WTC11 (cell line): Measurements from ENCODE around the gene ARHGEF28. TPM values are rescaled to one million over a fixed set of nuclear protein-coding genes. Genes with fewer than 3 reads are reported as not detected.
A peak's percentile ranks its signal among the peaks of the same experiment; 100 is the strongest.

Experiments
- ATAC-seq: fragments of 200-7000 bp; cut with Tn5 transposase; 2 replicates; pipeline ENCODE4 v1.10.0; 2021; ENCODE audit warnings: mild to moderate bottlenecking, moderate library complexity
- CTCF ChIA-PET: fragments of 300-600 bp; sonication (Branson Sonifier 250); formaldehyde crosslinking; loops from one replicate; lab custom pipeline; 2021; ENCODE audit warnings: antibody characterized with exemption; lab: Charles Lee
- POLR2A ChIA-PET: fragments of 350-600 bp; sonication (Branson Sonifier 250); formaldehyde crosslinking; loops from one replicate; lab custom pipeline; 2021; ENCODE audit warnings: antibody characterized with exemption; lab: Charles Lee
- DNase-seq: peaks from one replicate; pipeline ENCODE4 v3.0.0; 2021; ENCODE audit warnings: low spot score
- H3K27ac Mint-ChIP-seq: 2 replicates; pipeline ENCODE4 v1.8.0; 2021; ENCODE audit warnings: mixed read lengths
- H3K27me3 Mint-ChIP-seq: 2 replicates; pipeline ENCODE4 v1.8.0; 2021; ENCODE audit warnings: low read depth, mild to moderate bottlenecking, moderate library complexity, mixed read lengths
- H3K36me3 Mint-ChIP-seq: 2 replicates; pipeline ENCODE4 v1.8.0; 2021; ENCODE audit warnings: mixed read lengths
- H3K4me1 Mint-ChIP-seq: 2 replicates; pipeline ENCODE4 v1.8.0; 2022; ENCODE audit warnings: mixed read lengths
- H3K4me3 Mint-ChIP-seq: 2 replicates; pipeline ENCODE4 v1.8.0; 2021; ENCODE audit warnings: mild to moderate bottlenecking, moderate library complexity, mixed read lengths
- H3K9me3 Mint-ChIP-seq: 2 replicates; pipeline ENCODE4 v1.8.0; 2021; ENCODE audit warnings: mixed read lengths
- CBFB ChIP-seq: sonication (generic); formaldehyde crosslinking; IDR thresholded peaks from 2 replicates; pipeline ENCODE4 v1.8.1; 2022; ENCODE audit warnings: mild to moderate bottlenecking, low read depth, missing genetic modification reagents
- FOXP1 ChIP-seq: sonication (generic); formaldehyde crosslinking; IDR thresholded peaks from 2 replicates; pipeline ENCODE4 v1.8.0; 2022; ENCODE audit warnings: missing genetic modification reagents, mild to moderate bottlenecking, moderate library complexity, borderline replicate concordance
- MYBL2 ChIP-seq: sonication (generic); formaldehyde crosslinking; IDR thresholded peaks from 2 replicates; pipeline ENCODE4 v1.8.1; 2023; ENCODE audit warnings: mild to moderate bottlenecking, moderate library complexity, missing genetic modification reagents
- NR1H2 ChIP-seq: sonication (generic); formaldehyde crosslinking; IDR thresholded peaks from 2 replicates; pipeline ENCODE4 v1.9.0; 2021; ENCODE audit warnings: mild to moderate bottlenecking, moderate library complexity, missing genetic modification reagents
- SMAD3 ChIP-seq: sonication (generic); formaldehyde crosslinking; IDR thresholded peaks from 2 replicates; pipeline ENCODE4 v1.8.0; 2022; ENCODE audit warnings: missing genetic modification reagents, mild to moderate bottlenecking, borderline replicate concordance
- SMAD4 ChIP-seq: sonication (generic); formaldehyde crosslinking; IDR thresholded peaks from 2 replicates; pipeline ENCODE4 v1.8.0; 2022; ENCODE audit warnings: mild to moderate bottlenecking, missing genetic modification reagents
- ZNF232 ChIP-seq: sonication (generic); formaldehyde crosslinking; IDR thresholded peaks from 2 replicates; pipeline ENCODE4 v1.8.0; 2022; ENCODE audit warnings: mild to moderate bottlenecking, missing genetic modification reagents
- total RNA-seq: library from RNA; stranded (reverse); gene quantifications from 3 replicates; pipeline ENCODE4 v1.2.3, GENCODE V29; 2021
- TF ChIP-seq, protein P1 (sequence below): sonication (generic); formaldehyde crosslinking; IDR thresholded peaks from 2 replicates; pipeline ENCODE4 v1.8.1; 2023; ENCODE audit warnings: mild to moderate bottlenecking, missing genetic modification reagents
- TF ChIP-seq, protein P2 (sequence below): fragments of 200-600 bp; IDR thresholded peaks from 2 replicates; pipeline ENCODE4 v1.8.0; 2022; ENCODE audit warnings: antibody characterized with exemption
- TF ChIP-seq, protein P3 (sequence below): sonication (generic); formaldehyde crosslinking; IDR thresholded peaks from 2 replicates; pipeline ENCODE4 v1.8.0; 2022; ENCODE audit warnings: mild to moderate bottlenecking, missing genetic modification reagents
- TF ChIP-seq, protein P4 (sequence below): sonication (generic); formaldehyde crosslinking; IDR thresholded peaks from 2 replicates; pipeline ENCODE4 v1.8.1; 2022; ENCODE audit warnings: missing genetic modification reagents, borderline replicate concordance
- TF ChIP-seq, protein P5 (sequence below): sonication (generic); formaldehyde crosslinking; IDR thresholded peaks from 2 replicates; pipeline ENCODE4 v1.8.0; 2022; ENCODE audit warnings: mild to moderate bottlenecking, missing genetic modification reagents
- TF ChIP-seq, protein P6 (sequence below): sonication (generic); formaldehyde crosslinking; IDR thresholded peaks from 2 replicates; pipeline ENCODE4 v1.8.1; 2023; ENCODE audit warnings: mild to moderate bottlenecking, missing genetic modification reagents, borderline replicate concordance
- TF ChIP-seq, protein P7 (sequence below): fragments of 250-450 bp; sonication (Bioruptor Pico); IDR thresholded peaks from 2 replicates; pipeline ENCODE4 v1.9.0; 2021; ENCODE audit warnings: mild to moderate bottlenecking
- TF ChIP-seq, protein P8 (sequence below): sonication (generic); formaldehyde crosslinking; IDR thresholded peaks from 2 replicates; pipeline ENCODE4 v1.8.0; 2022; ENCODE audit warnings: mild to moderate bottlenecking, missing genetic modification reagents

Gene ARHGEF28
- total RNA-seq, 1 experiment from 2014 or later = 0.96 TPM

DNA sequence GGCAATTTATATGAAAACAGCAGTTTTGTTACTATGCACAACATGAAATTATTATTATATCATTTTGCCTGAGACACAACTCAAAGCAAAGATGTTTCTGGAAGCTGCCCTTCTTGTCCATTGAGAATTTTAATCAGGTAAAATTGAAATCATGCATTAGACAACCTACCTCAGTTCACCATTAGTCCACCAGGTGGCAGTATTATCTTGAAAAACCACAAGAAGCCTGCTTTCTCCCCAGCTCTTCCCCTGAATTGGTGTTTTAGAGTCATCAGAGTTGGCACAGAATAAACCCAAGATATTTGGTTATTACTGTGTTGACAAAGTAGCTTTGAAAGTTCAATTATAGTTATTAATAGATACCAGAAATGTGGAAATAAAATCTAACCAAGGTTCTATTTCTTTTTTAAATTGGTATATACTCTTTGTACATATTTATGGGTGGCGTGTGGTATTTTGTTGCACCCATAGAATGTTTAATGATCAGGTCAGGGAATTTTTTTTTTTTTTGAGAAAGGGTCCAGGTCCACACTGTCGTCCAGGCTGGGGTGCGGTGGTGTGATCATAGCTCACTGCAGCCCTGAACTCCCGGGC, 34.8 kb upstream of the ARHGEF28 start:
- CTCF ChIA-PET = interaction anchor here (0.7 to 5.2 kb wide), 27 partner anchors 9 to 222 kb away, joined by 3 to 84 read pairs (median 4); partner anchors contain the start of genes ANKRA2 and UTP15
- H3K9me3 Mint-ChIP-seq = no peaks in the 10 kb centered on the region
- DNase-seq (peak; percentile 14), ATAC-seq (peak; percentile 74)
- H3K27me3 Mint-ChIP-seq = no peaks in the 10 kb centered on the region
- TF ChIP-seq, protein P1, sequence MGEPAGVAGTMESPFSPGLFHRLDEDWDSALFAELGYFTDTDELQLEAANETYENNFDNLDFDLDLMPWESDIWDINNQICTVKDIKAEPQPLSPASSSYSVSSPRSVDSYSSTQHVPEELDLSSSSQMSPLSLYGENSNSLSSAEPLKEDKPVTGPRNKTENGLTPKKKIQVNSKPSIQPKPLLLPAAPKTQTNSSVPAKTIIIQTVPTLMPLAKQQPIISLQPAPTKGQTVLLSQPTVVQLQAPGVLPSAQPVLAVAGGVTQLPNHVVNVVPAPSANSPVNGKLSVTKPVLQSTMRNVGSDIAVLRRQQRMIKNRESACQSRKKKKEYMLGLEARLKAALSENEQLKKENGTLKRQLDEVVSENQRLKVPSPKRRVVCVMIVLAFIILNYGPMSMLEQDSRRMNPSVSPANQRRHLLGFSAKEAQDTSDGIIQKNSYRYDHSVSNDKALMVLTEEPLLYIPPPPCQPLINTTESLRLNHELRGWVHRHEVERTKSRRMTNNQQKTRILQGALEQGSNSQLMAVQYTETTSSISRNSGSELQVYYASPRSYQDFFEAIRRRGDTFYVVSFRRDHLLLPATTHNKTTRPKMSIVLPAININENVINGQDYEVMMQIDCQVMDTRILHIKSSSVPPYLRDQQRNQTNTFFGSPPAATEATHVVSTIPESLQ (CRISPR knock-in tag) = no peak
- TF ChIP-seq, protein P2, sequence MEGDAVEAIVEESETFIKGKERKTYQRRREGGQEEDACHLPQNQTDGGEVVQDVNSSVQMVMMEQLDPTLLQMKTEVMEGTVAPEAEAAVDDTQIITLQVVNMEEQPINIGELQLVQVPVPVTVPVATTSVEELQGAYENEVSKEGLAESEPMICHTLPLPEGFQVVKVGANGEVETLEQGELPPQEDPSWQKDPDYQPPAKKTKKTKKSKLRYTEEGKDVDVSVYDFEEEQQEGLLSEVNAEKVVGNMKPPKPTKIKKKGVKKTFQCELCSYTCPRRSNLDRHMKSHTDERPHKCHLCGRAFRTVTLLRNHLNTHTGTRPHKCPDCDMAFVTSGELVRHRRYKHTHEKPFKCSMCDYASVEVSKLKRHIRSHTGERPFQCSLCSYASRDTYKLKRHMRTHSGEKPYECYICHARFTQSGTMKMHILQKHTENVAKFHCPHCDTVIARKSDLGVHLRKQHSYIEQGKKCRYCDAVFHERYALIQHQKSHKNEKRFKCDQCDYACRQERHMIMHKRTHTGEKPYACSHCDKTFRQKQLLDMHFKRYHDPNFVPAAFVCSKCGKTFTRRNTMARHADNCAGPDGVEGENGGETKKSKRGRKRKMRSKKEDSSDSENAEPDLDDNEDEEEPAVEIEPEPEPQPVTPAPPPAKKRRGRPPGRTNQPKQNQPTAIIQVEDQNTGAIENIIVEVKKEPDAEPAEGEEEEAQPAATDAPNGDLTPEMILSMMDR = peak; percentile 64
- TF ChIP-seq, all 79 proteins: peak for 1
- POLR2A ChIA-PET = interaction anchor here (0.5 to 0.7 kb wide), 2 partner anchors 15 to 39 kb away, joined by 3 to 4 read pairs; no protein-coding TSS in a partner anchor
- H3K4me1 Mint-ChIP-seq = no peaks in the 10 kb centered on the region
- H3K27ac Mint-ChIP-seq = no peak overlapping the region
- no peaks in the 10 kb centered on the region for H3K36me3 Mint-ChIP-seq
- H3K4me3 Mint-ChIP-seq = no peak overlapping the region

DNA sequence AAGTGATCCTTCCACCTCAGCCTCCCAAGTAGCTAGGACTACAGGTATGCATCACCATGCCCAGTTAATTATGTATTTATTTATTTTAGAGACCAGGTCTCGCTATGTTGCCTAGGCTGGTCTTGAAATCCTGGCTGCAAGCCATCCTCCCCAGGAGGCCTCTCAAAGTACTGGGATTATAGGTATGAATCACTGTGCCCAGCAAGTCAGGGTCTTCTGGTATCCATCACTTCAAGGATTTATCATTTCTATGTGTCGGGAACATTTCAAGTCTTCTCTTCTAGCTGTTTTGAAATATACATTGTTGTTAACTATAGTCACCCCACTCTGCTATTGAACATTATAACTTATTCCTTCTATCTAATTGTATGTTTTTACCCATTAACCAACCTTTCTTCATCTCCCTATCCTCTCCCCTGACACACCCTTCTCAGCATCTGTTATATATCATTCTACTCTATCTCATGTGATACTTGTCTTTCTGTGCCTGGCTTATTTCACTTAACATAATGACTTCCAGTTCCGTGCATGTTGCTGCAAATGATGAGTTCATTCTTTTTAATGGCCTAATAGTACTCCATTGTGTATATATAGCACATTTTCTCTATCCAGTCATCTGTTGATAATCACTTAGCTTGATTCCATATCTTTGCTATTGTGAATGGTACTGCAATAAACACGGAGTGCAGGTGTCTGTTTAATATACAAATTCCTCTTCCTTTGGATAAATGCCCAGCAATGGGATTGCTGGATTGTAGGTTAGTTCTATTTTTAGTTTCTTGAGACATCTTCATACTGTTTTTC, 34.1 kb upstream of the ARHGEF28 start:
- ATAC-seq = no peak
- CTCF ChIA-PET = interaction anchor here (0.7 to 5.2 kb wide), 18 partner anchors 11 to 221 kb away, joined by 3 to 84 read pairs (median 4); partner anchors contain the start of genes ANKRA2 and UTP15
- no peaks in the 10 kb centered on the region for H3K27me3 Mint-ChIP-seq
- H3K36me3 Mint-ChIP-seq = no peaks in the 10 kb centered on the region
- POLR2A ChIA-PET = interaction anchor here (0.7 kb wide), 1 partner anchor 40 kb away, joined by 4 read pairs; no protein-coding TSS in a partner anchor
- no peak overlapping the region for H3K4me3 Mint-ChIP-seq
- no peak for DNase-seq
- H3K27ac Mint-ChIP-seq = no peak overlapping the region
- no peaks in the 10 kb centered on the region for H3K9me3 Mint-ChIP-seq
- H3K4me1 Mint-ChIP-seq = no peaks in the 10 kb centered on the region
- TF ChIP-seq, protein P3, sequence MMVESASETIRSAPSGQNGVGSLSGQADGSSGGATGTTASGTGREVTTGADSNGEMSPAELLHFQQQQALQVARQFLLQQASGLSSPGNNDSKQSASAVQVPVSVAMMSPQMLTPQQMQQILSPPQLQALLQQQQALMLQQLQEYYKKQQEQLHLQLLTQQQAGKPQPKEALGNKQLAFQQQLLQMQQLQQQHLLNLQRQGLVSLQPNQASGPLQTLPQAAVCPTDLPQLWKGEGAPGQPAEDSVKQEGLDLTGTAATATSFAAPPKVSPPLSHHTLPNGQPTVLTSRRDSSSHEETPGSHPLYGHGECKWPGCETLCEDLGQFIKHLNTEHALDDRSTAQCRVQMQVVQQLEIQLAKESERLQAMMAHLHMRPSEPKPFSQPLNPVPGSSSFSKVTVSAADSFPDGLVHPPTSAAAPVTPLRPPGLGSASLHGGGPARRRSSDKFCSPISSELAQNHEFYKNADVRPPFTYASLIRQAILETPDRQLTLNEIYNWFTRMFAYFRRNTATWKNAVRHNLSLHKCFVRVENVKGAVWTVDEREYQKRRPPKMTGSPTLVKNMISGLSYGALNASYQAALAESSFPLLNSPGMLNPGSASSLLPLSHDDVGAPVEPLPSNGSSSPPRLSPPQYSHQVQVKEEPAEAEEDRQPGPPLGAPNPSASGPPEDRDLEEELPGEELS = no peak
- TF ChIP-seq SMAD3 (CRISPR knock-in tag) = no peak
- TF ChIP-seq FOXP1 (CRISPR knock-in tag) = no peak
- TF ChIP-seq, protein P4, sequence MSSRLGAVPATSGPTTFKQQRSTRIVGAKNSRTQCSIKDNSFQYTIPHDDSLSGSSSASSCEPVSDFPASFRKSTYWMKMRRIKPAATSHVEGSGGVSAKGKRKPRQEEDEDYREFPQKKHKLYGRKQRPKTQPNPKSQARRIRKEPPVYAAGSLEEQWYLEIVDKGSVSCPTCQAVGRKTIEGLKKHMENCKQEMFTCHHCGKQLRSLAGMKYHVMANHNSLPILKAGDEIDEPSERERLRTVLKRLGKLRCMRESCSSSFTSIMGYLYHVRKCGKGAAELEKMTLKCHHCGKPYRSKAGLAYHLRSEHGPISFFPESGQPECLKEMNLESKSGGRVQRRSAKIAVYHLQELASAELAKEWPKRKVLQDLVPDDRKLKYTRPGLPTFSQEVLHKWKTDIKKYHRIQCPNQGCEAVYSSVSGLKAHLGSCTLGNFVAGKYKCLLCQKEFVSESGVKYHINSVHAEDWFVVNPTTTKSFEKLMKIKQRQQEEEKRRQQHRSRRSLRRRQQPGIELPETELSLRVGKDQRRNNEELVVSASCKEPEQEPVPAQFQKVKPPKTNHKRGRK (CRISPR knock-in tag) = no peak
- TF ChIP-seq CBFB (CRISPR knock-in tag) = no peak
- TF ChIP-seq, protein P5, sequence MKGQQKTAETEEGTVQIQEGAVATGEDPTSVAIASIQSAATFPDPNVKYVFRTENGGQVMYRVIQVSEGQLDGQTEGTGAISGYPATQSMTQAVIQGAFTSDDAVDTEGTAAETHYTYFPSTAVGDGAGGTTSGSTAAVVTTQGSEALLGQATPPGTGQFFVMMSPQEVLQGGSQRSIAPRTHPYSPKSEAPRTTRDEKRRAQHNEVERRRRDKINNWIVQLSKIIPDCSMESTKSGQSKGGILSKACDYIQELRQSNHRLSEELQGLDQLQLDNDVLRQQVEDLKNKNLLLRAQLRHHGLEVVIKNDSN (CRISPR knock-in tag) = no peak
- TF ChIP-seq, protein P6, sequence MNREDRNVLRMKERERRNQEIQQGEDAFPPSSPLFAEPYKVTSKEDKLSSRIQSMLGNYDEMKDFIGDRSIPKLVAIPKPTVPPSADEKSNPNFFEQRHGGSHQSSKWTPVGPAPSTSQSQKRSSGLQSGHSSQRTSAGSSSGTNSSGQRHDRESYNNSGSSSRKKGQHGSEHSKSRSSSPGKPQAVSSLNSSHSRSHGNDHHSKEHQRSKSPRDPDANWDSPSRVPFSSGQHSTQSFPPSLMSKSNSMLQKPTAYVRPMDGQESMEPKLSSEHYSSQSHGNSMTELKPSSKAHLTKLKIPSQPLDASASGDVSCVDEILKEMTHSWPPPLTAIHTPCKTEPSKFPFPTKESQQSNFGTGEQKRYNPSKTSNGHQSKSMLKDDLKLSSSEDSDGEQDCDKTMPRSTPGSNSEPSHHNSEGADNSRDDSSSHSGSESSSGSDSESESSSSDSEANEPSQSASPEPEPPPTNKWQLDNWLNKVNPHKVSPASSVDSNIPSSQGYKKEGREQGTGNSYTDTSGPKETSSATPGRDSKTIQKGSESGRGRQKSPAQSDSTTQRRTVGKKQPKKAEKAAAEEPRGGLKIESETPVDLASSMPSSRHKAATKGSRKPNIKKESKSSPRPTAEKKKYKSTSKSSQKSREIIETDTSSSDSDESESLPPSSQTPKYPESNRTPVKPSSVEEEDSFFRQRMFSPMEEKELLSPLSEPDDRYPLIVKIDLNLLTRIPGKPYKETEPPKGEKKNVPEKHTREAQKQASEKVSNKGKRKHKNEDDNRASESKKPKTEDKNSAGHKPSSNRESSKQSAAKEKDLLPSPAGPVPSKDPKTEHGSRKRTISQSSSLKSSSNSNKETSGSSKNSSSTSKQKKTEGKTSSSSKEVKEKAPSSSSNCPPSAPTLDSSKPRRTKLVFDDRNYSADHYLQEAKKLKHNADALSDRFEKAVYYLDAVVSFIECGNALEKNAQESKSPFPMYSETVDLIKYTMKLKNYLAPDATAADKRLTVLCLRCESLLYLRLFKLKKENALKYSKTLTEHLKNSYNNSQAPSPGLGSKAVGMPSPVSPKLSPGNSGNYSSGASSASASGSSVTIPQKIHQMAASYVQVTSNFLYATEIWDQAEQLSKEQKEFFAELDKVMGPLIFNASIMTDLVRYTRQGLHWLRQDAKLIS (CRISPR knock-in tag) = no peak
- TF ChIP-seq, protein P7, sequence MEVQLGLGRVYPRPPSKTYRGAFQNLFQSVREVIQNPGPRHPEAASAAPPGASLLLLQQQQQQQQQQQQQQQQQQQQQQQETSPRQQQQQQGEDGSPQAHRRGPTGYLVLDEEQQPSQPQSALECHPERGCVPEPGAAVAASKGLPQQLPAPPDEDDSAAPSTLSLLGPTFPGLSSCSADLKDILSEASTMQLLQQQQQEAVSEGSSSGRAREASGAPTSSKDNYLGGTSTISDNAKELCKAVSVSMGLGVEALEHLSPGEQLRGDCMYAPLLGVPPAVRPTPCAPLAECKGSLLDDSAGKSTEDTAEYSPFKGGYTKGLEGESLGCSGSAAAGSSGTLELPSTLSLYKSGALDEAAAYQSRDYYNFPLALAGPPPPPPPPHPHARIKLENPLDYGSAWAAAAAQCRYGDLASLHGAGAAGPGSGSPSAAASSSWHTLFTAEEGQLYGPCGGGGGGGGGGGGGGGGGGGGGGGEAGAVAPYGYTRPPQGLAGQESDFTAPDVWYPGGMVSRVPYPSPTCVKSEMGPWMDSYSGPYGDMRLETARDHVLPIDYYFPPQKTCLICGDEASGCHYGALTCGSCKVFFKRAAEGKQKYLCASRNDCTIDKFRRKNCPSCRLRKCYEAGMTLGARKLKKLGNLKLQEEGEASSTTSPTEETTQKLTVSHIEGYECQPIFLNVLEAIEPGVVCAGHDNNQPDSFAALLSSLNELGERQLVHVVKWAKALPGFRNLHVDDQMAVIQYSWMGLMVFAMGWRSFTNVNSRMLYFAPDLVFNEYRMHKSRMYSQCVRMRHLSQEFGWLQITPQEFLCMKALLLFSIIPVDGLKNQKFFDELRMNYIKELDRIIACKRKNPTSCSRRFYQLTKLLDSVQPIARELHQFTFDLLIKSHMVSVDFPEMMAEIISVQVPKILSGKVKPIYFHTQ (CRISPR knock-in tag) = no peak
- no peak for TF ChIP-seq MYBL2
- no peak for TF ChIP-seq SMAD4 (CRISPR knock-in tag)
- no peak for TF ChIP-seq ZNF232
- TF ChIP-seq NR1H2 (CRISPR knock-in tag) = no peak
- TF ChIP-seq, protein P8, sequence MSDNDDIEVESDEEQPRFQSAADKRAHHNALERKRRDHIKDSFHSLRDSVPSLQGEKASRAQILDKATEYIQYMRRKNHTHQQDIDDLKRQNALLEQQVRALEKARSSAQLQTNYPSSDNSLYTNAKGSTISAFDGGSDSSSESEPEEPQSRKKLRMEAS (CRISPR knock-in tag) = no peak
